GM18520 (cell line): ENCODE measurements around the gene ANO6.
"Not testable (repeated sequence)": the region's sequence is repeated elsewhere in the genome, so short reads cannot be mapped to it uniquely, and the experiment has no call there.

ENCODE experiments used
- ATAC-seq: cut with Tn5 transposase; IDR thresholded peaks from one replicate; pipeline ENCODE4 v1.9.1; 2021; ENCODE audit not compliant: unreplicated experiment

ANO6 gene

GRCh38 chr12:45215419-45216229 lies at the start of gene ANO6:
Gene ANO6 (plus strand): TSS chr12:45216095. CDS start chr12:45216322, 227 bp downstream.
- ATAC-seq = peak; percentile 55

DNA sequence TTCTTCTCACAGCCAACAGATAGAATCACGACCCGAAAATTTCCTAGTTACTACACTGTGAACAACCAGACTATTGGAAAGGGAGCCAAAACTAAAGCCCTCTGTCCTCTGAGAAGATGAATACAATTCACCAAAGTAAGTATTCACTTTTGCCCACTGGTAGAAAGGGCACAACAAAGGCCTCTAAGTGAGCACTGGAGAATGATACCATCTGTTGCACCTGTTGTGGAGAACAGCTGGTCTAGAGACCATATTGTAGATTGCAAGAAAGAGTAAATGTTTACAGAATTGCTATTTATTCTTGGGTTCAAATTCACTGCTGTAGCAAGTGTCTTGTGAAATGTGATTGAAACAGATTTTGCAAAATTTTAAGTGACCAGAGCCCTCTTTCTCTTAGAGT lies 46.9 kb upstream of the ANO6 start:
- ATAC-seq = no peak

- ATAC-seq = no peak
Measured at GRCh38 chr12:45170456-45171042, 45.3 kb upstream of the ANO6 start.

DNA sequence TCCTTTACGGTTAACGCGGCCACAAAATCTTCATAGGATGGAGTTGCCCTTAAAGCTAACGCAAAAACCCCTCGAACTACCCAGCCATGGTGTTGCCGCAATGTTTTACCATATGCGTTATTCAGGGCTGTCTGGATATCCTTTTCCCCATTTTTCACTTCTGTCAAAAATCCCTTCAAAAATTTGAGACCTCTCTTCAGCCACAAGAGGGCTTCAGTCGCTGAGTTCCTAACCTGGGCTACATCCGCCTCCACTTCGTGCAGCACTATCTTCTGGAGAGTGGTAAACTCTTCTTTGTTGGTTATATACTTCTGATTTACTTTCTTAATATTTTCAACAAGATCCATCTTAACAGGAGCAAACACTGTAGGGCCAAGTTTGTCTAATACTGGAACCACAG lies 42.6 kb upstream of the ANO6 start:
- not testable (repeated sequence) for ATAC-seq

DNA sequence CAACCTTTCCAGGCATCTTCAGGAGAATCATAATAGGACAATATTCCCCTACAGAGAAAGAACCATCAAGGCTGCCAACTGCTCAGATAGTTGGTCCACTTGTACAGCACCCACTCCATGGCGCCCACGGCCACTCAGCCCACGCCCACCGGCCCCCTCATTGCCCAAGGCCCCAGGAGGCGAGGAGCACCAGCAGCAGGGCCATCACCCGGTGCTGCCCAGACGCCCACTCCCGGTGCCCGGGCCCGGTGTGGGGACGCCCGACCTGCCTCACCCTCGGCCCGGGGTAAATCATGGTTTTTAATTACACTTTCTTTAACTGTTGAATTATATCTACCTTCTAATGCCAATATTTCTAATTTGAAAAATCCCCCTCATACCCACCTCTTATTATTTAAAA lies 41.3 kb upstream of the ANO6 start:
- ATAC-seq = no peak

DNA sequence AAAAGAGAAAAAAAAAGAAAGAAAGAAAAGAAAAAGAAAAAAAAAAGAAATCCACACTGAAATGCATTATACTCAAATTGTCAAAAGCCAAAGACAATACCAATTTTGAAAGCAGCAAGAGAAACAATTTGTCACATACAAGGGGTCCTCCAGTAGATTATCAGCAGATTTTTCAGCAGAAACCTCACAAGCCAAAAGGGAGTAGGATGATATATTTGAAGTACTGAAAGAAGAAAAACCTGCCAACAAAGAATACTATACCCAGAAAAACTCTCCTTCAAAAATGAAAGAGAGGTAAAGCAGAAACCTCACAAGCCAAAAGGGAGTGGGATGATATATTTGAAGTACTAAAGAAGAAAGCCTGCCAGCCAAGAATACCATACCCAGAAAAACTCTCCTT lies 37.1 kb upstream of the ANO6 start:
- no peak for ATAC-seq

DNA sequence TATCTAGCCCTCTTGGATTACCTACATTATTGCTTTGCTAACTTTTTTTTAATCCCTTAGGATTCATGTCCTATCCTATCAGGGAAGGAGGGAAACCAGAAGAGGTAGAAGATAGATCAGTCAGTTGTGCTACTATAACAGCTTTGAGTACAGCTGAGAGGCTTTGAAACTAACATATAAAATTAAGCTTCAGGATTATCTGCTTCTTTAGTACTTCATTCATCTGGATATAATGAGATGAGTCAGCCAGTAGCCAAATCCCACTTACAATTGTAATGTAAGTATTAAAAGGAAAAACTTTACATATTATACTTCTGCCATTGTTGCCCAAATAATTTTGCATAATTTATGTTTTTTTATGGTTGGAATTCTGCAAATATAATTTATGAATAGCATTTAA lies 33.4 kb upstream of the ANO6 start:
- no peak for ATAC-seq

- ATAC-seq = no peak
Measured at GRCh38 chr12:45183246-45183645, 32.6 kb upstream of the ANO6 start.

GRCh38 chr12:45184147-45184963 lies 31.5 kb upstream of the ANO6 start:
- ATAC-seq = no peak

DNA sequence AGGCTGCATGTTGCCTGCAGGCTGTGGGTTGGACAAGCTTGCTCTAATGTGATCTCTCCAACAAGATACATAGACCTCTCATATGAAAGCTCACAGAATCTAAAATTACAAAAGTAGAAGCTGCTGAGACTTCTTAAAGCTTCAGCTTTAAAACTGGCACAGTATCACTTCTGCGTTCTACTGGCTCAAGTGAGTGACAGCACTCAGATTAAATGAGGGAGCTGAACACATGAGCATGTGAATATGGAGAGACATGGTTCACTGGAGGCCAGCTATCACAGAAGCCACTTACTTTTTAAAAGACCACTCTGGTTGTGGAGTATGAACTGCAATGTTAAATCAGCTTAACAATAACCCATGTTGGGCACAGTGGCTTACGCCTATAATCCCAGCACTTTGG lies 29.1 kb upstream of the ANO6 start:
- no peak for ATAC-seq

DNA sequence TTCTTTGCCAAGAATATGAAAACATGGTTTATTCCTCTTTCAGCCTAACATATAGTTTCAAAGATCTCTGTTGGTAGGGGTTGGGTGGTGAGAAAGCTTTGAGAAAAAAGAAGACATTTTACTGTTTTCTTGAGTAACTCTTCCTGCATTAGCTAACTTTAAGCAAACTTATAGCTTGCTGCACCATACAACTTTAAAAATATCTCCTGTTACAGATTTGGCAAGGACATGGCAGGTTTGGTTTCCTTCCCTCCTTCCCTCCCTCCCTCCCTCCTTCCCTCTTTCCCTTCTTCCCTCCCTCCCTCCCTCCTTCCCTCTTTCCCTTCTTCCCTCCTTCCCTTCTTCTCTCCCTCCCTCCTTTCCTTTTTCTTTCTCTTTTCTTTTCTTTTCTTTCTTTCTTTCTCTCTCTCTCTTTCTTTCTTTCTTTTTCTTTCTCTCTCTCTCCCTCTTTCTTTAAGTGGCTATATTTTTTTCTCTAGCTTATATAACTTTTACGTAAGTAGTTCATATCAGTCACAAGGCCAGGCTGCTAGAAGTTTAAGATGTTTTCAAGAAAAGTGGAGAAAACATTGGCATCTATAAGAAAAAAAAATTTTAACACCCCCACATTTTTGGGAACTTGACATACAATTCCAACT lies 26.0 kb upstream of the ANO6 start:
- no peak for ATAC-seq

DNA sequence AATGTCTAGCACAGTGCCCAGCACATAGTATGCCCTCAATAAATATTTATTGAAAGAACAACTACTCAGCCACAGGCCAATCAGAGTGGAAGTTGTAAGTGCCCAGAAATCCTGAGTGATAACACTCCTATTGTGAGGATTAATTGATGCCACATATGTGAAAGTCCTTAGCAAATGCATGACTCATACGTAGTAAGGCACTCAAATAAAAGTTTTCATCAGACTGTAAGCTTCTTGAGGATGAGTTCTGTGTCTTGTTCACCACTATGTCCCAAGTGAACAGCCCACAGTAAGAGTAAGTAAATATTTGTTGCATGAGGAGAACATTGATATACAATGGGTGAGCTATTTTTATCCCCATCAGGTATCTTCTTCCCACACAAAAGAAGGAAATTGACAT lies 24.7 kb upstream of the ANO6 start:
- no peak for ATAC-seq

DNA sequence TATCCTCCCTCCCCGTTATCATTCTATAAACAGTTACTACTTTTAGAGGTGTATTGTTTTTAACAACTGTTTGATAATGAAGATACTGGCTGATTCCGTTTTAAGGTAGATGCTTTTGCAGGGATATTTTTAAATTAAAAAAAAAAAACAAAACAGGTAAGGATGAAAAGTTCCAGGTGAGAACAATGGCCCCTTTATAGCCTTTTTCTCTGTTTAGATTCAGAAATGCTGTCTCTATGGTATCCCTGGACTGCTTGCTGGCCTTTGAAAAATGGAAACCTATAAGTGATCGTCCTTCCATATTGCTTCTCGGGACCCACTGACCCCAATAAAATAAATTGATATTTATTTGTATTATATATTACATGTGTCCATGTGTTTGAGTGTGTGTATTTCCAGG lies 23.2 kb upstream of the ANO6 start:
- ATAC-seq = no peak

DNA sequence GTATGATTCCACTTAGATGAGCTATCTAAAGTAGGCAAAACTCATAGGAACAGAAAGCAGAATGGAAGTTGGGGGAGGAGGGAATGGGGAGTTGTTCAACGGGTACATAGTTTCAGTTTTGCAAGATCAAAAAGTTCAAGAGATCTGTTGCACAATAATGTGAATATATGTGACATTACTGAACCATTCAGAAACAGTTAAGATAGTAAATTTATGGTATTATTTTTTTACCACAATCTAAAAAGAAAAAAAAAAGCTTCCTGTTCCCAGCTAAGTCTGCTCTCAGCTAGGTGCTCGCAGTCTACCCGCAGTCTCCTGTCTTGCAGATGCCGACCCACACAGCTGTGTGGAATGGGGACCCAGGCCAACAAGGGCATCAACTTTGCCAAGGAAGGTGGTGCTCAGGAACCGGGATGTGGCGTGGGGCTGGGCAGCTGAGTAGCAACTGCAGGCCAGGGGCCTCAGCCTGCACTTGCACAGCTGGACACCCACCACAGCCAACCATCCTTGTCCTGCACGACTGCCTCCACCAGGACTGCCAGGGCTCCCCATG lies 15.3 kb upstream of the ANO6 start:
- ATAC-seq = no peak

GRCh38 chr12:45203767-45204166 lies 12.1 kb upstream of the ANO6 start:
- ATAC-seq = no peak

DNA sequence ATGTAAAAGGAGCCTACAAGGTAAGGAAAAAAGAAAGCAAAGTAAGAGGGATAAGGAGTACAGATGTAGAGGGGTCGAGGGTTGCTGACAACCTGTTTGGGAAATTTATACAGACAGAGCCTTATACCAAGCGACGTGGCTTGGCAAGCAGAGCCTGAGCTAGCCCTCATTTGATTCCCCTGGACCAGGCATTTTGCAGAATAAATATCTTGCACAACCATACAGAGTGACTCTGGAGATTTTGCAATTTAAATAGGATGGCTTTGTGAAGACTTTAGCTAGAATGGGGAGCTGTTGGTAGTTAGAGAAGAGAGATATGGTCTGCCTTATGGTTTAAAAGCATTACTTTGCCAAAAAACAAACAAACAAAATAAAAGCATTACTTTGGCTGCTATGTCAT lies 11.1 kb upstream of the ANO6 start:
- ATAC-seq = no peak

DNA sequence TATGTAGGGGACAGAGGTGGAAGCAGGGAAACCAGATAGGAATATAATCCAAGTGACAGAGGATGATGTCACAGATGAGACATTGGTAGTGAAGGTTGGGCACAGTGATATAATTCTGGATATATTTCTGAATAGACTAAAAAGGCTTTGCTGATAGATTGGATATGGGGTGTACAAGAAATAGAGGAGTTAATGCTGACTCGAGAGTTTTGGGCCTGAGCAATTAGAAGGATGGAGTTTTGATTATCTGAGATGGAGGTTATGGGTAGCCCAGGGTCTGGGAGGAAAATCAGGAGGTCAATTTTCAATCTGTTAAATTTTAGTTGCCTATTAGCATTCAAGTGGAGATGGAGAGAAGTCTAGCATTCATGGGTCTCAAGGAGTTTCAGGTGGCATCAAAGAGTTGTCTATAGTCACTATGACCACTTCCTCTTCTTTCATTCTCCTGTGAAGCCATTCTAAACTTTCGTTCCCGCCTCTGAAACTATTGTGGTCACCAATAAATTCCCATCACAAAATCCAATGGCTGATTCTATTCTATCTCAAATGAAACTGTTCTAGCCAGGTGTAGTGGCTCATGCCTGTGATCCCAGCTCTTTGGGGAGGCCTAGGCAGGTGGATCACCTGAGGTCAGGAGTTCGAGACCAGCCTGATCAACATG lies 10.6 kb upstream of the ANO6 start:
- ATAC-seq = no peak

DNA sequence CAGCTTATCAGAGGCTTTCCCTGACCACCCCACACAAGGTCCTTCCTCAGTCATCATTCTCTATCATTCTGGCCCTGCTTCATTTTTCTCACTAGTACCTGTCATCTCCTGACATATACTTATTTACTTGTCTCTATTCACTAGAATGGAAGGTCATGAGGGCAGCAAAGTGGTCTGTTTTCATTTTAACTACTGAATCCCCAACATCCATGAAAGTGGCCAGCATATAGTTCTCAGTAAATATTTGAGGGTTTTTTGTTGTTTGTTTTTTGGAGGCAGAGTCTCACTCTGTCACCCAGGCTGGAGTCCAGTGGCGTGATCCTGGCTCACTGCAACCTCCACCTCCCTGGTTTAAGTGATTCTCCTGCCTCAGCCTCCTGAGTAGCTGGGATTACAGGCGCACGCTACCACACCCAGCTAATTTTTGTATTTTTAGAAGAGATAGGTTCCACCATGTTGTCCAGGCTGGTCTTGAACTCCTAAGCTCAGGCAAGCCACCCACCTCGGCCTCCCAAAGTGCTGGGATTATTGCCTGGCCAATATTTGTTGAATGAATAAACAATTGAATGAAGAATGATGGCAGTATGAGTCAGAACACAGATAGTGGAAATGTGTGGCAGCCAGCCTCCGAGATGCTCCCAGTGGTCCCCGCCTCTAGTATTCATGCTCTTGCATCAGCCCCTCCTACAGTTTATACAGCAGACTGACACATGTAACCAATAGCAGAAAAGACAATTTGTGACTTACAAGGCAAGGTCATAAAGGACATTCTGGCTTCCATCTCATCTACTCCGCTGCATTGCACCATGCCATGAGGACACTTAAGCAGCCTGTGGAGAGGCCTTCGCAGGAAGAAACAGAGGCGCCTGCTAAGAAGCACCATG lies 7.0 kb upstream of the ANO6 start:
- ATAC-seq = no peak

DNA sequence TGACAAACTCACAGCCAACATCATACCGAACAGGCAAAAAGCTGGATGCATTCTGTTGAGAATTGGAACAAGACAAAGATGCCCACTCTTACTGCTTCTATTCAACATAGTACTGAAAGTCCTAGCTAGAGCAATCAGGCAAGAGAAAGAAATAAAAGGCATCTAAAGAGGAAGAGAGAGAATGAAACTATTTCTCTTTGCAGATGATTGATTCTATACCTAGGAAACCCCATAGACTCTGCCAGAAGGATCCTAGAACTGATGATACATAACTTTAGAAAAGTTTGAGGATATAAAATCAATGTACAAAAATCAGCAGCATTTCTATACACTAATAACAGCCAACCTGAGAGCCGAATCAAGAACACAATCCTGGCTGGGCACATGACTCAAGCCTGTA lies 6.1 kb upstream of the ANO6 start:
- ATAC-seq = no peak

DNA sequence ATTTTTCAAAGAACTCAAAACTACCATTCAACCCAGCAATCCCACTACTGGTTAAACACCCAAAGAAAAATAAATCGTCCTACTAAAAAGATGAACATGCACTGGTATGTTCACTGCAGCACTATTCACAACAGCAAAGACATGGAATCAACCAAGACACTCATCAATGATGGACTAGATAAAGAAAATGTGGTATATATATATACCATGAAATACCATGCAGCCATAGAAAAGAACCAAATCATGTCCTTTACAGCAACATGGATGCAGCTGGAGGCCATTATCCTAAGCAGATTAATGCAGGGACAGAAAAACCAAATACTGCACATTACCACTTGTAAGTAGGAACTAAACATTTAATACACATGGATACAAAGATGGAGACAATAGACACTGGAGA lies 3.8 kb upstream of the ANO6 start:
- no peak for ATAC-seq
